SK-N-SH (cell line): ENCODE data around the gene INSRR.

ENCODE experiments used
- CTCF ChIP-seq: fragments of 200-600 bp; sonication (generic); IDR thresholded peaks from 2 replicates; pipeline ENCODE4 v1.6.1; 2017; ENCODE audit warnings: antibody characterized with exemption, mild to moderate bottlenecking, moderate library complexity
- EP300 ChIP-seq, 2 experiments: IDR thresholded peaks; 2 replicates each; pipeline versions ENCODE4 v1.4.0 to v1.6.1; 2012; ENCODE audit warnings: borderline replicate concordance in 1 of 2, low read depth in 1 of 2, low read length in 1 of 2
- SIN3A ChIP-seq: IDR thresholded peaks from 2 replicates; pipeline ENCODE4 v1.6.1; 2012; ENCODE audit warnings: low read depth, mild to moderate bottlenecking, low read length, moderate library complexity, borderline replicate concordance
- TF ChIP-seq, protein P1 (sequence below): fragments of 150-350 bp; IDR thresholded peaks from 2 replicates; pipeline ENCODE4 v1.6.1; 2017; ENCODE audit warnings: antibody characterized with exemption, low read length, low read depth, borderline replicate concordance

- TF ChIP-seq CTCF (no peak; the same call in 1 of the 2 replicates), EP300 (IDR thresholded peaks at IDR 0.05; ENCODE audit: borderline replicate concordance in 1 of 2, low read depth in 1 of 2, low read length in 1 of 2) (no peak), SIN3A (no peak)
- TF ChIP-seq, protein P1, sequence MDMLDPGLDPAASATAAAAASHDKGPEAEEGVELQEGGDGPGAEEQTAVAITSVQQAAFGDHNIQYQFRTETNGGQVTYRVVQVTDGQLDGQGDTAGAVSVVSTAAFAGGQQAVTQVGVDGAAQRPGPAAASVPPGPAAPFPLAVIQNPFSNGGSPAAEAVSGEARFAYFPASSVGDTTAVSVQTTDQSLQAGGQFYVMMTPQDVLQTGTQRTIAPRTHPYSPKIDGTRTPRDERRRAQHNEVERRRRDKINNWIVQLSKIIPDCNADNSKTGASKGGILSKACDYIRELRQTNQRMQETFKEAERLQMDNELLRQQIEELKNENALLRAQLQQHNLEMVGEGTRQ = no peak
Observed at GRCh38 chr1:156854634-156855033, 4.3 kb downstream of the INSRR start.
